HG03159 (cell line): Measurements from ENCODE around the gene JAG2.

Experiments
- ATAC-seq: cut with Tn5 transposase; IDR thresholded peaks from one replicate; pipeline ENCODE4 v1.9.1; 2021; ENCODE audit warnings: mild to moderate bottlenecking, moderate library complexity; ENCODE audit not compliant: unreplicated experiment

JAG2 gene

GRCh38 chr14:105166571-105167302 is 1.8 kb downstream of the JAG2 start:
- no peak for ATAC-seq

DNA sequence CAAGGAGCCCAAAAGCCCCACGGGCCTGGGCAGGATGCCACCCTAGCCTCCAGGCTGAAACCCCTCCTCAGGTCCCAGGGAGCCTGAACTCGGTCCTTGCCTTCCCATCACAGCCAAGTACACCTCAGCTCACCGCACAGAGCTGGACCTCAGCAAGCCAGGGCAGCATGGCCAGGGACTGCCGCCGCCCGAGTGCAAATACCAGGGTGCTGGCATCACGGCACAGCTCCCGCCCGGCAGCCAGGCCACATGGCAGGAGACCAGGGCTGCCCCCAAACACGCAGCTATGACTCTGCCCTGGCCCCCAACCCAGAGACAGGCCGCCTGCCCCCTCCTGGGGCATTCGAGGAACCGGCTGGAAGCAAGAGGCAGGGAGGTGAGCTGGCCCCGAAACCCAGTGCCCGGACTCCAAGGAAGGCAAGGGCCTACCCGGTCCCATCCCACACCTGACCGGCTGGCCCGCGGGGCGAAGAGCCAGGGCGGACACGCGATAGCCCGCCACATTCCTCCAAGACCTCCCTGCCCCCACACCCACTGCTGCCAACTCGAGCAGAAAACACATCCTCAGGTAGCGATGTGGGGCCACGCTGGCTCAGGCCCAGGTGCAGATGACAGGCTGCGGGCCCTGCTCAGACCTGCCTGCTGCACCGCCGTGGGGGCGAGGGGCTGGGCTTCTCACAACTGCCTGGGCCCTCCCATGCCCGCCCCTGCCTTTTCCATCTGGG is 2.7 kb downstream of the JAG2 start:
- no peak for ATAC-seq

GRCh38 chr14:105165134-105165704 is 3.4 kb downstream of the JAG2 start:
- ATAC-seq: no peak

DNA sequence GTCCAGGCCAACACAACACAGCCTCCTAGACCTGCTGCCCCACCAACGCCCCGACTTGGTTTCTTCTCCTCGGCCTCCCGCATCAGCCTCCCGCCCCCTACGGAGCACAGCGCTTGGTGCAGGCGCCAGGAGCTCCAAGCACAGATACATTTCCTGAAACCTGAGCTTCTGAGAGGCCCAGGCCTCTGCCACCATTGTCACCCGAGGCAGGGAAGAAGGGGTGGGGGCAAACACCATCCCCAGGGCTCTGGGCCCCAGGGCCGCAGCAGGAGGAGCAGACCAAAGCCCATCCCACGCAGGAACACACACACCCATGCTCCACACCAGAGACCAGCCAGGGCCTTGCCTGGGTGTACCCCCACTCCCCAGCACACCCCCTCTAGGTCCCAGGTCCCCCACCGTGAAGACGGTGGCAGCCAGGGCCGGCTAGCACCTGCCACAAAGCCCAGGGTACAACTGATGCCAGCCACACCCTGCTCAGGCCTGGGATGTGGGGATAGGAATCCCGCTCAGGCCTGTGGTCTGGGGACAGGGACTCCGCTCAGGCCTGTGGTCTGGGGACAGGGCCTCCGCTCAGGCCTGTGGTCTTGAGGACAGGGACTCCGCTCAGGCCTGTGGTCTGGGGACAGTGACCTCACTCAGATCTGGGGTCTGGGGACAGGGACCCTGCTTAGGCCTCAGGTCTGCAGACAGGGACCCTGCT is 5.4 kb downstream of the JAG2 start:
- no peak for ATAC-seq

DNA sequence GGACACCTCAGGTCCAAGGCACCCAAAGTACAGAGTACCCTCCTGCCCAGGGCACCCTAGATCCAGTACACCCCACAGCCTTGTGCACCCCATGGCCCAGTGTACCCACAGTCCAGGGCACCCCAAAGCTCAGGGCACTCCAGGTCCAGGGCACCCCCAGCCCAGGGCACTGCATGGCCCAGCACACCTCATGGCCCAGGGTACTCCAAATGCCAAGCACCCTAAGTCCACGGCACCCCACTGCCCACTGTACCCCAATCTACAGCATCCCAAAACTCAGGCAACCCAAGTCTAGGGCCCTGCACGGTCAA is 6.0 kb downstream of the JAG2 start:
- no peak for ATAC-seq

DNA sequence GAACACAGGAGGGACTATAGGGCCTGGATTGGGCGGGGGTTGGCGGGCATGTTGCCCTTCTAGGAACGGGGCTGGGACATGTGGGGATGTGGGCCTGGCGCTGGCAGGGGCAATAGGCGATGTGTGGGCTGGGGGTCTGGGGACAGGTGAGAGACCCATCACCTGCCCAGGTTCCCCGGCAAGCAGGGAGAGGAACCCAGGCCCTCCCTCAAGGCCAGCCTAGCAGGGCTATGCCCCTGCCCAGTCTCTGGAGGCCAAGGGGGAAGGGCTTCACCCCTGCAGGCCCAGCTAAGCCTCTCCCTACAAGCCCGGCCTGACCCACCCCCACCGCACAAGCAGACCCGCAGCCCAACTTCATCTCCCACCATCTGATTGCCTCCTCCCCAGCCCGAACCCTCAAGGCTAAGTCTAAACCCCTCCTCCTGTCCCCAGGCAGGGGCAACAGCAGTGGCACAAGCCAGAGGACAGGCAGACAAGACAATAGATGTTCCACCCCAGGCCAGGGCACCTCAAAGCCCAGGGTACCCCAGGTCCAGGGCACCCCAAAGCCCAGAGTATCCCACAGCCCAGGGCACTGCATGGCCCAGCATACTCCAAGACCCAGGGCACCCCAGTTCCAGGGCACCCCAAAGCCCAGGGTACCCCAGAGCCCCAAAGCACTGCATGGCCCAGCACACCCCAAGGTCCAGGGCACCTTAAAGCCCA is 6.5 kb downstream of the JAG2 start:
- no peak for ATAC-seq

DNA sequence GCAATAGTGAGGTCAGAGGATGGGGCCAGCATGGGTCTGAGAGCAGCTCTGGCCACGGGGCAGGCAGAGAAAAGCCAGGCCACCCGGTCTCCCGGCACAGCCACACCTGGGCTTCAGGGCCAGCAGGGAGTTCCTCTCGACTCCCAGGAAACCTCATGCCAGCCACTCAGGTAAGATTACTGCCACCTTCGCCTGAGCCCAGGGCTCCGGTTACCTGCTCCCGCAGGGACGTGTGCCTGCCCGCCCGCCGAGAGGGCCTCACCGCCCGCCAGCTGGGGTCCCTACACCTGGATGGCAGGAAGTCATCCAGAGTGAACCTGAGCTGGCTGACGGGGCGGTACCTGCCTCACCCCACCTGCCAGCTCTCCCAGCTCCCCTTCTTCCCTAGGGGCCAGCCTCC is 7.3 kb downstream of the JAG2 start:
- no peak for ATAC-seq

DNA sequence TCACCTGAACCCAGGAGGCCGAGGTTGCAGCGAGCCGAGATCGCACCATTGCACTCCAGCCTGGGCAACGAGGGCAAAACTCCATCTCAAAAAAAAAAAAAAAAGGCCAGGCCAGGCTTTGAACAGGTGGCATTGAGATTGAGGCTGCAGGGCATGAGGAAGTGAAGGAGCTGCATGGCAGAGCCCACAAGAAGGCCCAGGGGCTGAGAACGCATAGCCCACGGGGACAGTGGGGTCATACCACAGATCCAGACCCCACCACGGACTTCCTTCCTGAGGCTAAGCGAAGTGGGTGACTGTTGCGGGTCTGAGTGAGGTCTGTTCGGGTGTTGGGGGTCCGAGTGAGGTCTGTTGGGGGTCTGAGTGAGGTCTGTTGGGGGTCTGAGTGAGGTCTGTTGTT is 7.8 kb downstream of the JAG2 start:
- ATAC-seq: no peak

DNA sequence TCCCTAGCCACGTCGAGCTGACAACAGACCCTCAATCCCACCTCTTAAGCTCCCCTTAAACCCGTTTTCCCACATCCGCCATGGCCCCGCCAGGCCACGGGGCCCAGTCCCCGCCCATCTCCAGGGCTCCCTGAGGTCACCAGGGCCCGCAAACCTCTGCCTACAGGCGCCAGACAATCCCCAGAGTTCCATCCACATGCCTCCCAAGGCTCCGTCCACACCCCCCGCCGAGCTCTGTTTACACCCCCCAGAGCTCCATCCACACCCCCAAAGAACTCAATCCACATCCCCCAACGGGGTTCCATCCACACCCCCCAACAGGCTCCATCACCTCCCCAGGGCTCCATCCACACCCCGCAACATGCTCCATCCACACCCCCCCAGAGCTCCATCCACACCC is 9.2 kb downstream of the JAG2 start:
- ATAC-seq: no peak

- no peak for ATAC-seq
Observed at GRCh38 chr14:105158794-105159193, 9.8 kb downstream of the JAG2 start.

GRCh38 chr14:105157872-105158271 is 10.7 kb downstream of the JAG2 start:
- no peak for ATAC-seq

GRCh38 chr14:105156414-105157375 is 11.9 kb downstream of the JAG2 start:
- no peak for ATAC-seq

DNA sequence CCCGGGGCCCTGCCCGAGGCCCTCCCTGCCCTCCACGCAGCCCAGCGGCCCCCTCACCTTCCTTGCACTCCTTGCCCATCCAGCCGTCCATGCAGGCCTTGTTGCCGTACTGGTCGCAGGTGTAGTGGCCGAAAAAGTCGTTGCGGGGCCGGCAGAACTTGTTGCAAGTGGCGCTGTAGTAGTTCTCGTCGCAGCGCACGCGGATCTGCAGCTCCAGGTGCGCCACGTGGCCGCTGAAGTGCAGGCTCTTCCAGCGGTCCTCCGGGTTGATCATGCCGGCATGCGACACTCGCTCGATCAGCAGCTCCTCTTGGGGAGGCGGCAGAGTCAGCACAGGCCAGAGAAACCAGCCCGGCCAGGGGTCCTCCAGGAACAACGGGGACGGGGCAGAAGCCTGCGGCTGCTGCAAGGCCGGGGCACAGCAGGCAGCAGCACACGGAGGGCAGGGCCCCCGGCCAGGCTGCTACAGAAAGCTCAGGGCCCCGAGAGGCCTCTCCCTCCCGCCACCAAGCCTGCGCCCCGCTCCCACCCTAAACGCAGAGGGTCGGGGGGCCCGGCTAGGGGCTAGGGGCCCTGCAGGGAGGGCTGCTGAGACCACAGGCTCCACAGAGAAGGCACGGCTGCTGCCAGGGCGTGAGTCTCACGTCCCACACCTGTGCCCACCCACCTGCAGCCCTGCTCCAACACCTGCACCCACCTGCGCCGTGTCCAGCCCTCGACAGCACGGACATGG is 12.7 kb downstream of the JAG2 start:
- no peak for ATAC-seq

GRCh38 chr14:105155071-105155651 is 13.4 kb downstream of the JAG2 start:
- no peak for ATAC-seq

- no peak for ATAC-seq
Observed at GRCh38 chr14:105154476-105154871, 14.1 kb downstream of the JAG2 start.

GRCh38 chr14:105153739-105154475 is 14.7 kb downstream of the JAG2 start:
- no peak for ATAC-seq

DNA sequence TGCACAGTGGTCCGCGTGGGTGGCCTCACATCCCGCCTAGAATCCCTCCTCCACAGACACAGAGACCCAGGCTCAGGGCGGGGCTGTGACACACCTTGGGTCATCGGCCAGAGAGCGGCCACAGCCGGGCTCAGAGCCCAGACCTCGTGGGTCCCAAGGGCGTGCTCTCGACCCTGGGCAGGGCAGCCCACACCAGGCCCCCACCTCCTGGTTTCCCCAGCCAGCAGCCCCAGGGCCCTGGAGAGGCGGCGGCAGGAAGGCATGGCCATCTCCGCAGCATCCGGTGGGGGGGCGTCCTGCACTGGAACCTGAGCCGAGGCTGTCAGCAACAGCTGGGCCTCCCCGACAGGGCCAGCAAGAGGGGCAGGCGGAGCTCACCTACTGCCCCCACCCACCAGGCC is 15.2 kb downstream of the JAG2 start:
- no peak for ATAC-seq

GRCh38 chr14:105152794-105153241 is 15.8 kb downstream of the JAG2 start:
- no peak for ATAC-seq
